Liver (tissue), 9 donors: Measurements from ENCODE around the gene SLC22A31. TPM values are rescaled to one million over a fixed set of nuclear protein-coding genes. Genes with fewer than 3 reads are reported as not detected.

Experiments
- DNase-seq: peaks from one replicate; pipeline ENCODE4 v3.0.0-alpha.2; 2017; ENCODE audit warnings: low spot score
- H3K27ac ChIP-seq, 2 donors: one replicate each; pipeline ENCODE4 v1.7.0; 2013; ENCODE audit warnings: inconsistent platforms in 2 of 2, low read length in 2 of 2, control low read depth in 1 of 2, low read depth in 1 of 2, mild to moderate bottlenecking in 1 of 2
- H3K27me3 ChIP-seq, 4 donors: one replicate each; pipeline versions ENCODE4 v1.6.1 to v1.7.0; 2013; ENCODE audit warnings: low read length in 3 of 4, inconsistent platforms in 1 of 4, mild to moderate bottlenecking in 1 of 4, moderate library complexity in 1 of 4; ENCODE audit not compliant: control insufficient read depth in 4 of 4, insufficient read depth in 4 of 4
- H3K36me3 ChIP-seq, 4 donors: one replicate each; pipeline versions ENCODE4 v1.6.1 to v1.7.0; 2013; ENCODE audit warnings: low read length in 3 of 4, mild to moderate bottlenecking in 3 of 4, low read depth in 1 of 4, moderate library complexity in 1 of 4; ENCODE audit not compliant: control insufficient read depth in 4 of 4, insufficient read depth in 3 of 4
- H3K4me1 ChIP-seq, 4 donors: one replicate each; pipeline versions ENCODE4 v1.6.1 to v1.7.0; 2013; ENCODE audit warnings: low read length in 3 of 4, mild to moderate bottlenecking in 3 of 4, moderate library complexity in 1 of 4; ENCODE audit not compliant: control insufficient read depth in 4 of 4, insufficient read depth in 4 of 4
- H3K4me3 ChIP-seq, 3 donors: one replicate each; pipeline versions ENCODE4 v1.6.1 to v1.7.0; 2013; ENCODE audit warnings: low read length in 3 of 3, control low read depth in 1 of 3, low read depth in 1 of 3, mild to moderate bottlenecking in 1 of 3
- H3K9ac ChIP-seq, 2 donors: one replicate each; pipeline ENCODE4 v1.7.0; 2013; ENCODE audit warnings: low read length in 2 of 2, mild to moderate bottlenecking in 2 of 2, moderate library complexity in 2 of 2, control low read depth in 1 of 2, low read depth in 1 of 2
- H3K9me3 ChIP-seq, 4 donors: one replicate each; pipeline versions ENCODE4 v1.6.1 to v1.7.0; 2013; ENCODE audit warnings: low read length in 3 of 4; ENCODE audit not compliant: control insufficient read depth in 4 of 4
- EGR1 ChIP-seq, 2 donors: IDR thresholded peaks; 2 replicates each; pipeline ENCODE4 v1.6.1; 2016 to 2018; ENCODE audit warnings: antibody characterized with exemption in 2 of 2, low read depth in 2 of 2
- FOXA1 ChIP-seq: IDR thresholded peaks from 2 replicates; pipeline ENCODE4 v1.6.1; 2016; ENCODE audit warnings: antibody characterized with exemption
- FOXA2 ChIP-seq: IDR thresholded peaks from 2 replicates; pipeline ENCODE4 v1.6.1; 2016; ENCODE audit warnings: antibody characterized with exemption
- GABPA ChIP-seq, 2 donors: IDR thresholded peaks in 1 of 2; conservative IDR thresholded peaks in 1 of 2; 2 replicates each; pipeline ENCODE4 v1.6.1; 2016; ENCODE audit warnings: antibody characterized with exemption in 2 of 2, mild to moderate bottlenecking in 1 of 2, moderate library complexity in 1 of 2
- HNF4A ChIP-seq, 2 donors: conservative IDR thresholded peaks; 2 replicates each; pipeline ENCODE4 v1.6.1; 2016; ENCODE audit warnings: antibody characterized with exemption in 2 of 2, mild to moderate bottlenecking in 2 of 2
- HNF4G ChIP-seq: IDR thresholded peaks from 2 replicates; pipeline ENCODE4 v1.6.1; 2016; ENCODE audit warnings: antibody characterized with exemption
- JUND ChIP-seq, 2 donors: IDR thresholded peaks; 2 replicates each; pipeline ENCODE4 v1.6.1; 2016; ENCODE audit warnings: antibody characterized with exemption in 2 of 2
- NR2F2 ChIP-seq: IDR thresholded peaks from 2 replicates; pipeline ENCODE4 v1.6.1; 2016; ENCODE audit warnings: antibody characterized with exemption
- RXRA ChIP-seq, 2 donors: IDR thresholded peaks; 2 replicates each; pipeline ENCODE4 v1.6.1; 2017 to 2018; ENCODE audit warnings: antibody characterized with exemption in 2 of 2, mild to moderate bottlenecking in 1 of 2
- SP1 ChIP-seq: IDR thresholded peaks from 2 replicates; pipeline ENCODE4 v1.6.1; 2018; ENCODE audit warnings: antibody characterized with exemption, mild to moderate bottlenecking
- TAF1 ChIP-seq: conservative IDR thresholded peaks from 2 replicates; pipeline ENCODE4 v1.6.1; 2016; ENCODE audit warnings: antibody characterized with exemption, mild to moderate bottlenecking
- YY1 ChIP-seq: IDR thresholded peaks from 2 replicates; pipeline ENCODE4 v1.6.1; 2016; ENCODE audit warnings: antibody characterized with exemption, mild to moderate bottlenecking
- WGBS: extraction: QIAGEN DNeasy Blood & Tissue Kit; methylation state at CpG from one replicate; pipeline ENCODE4 v1.1.7; 2013; 5-methylcytosine and 5-hydroxymethylcytosine counted together
- polyA plus RNA-seq, 2 donors: library from polyadenylated mRNA; stranded (reverse) in 1 of 2; unstranded in 1 of 2; fragments of 200-250 nt in 1 of 2; fragments of >200 nt in 1 of 2; fragmentation: Nextera tagmentation in 1 of 2; extraction: Ambion mirVana in 1 of 2; gene quantifications; one replicate each; pipeline versions ENCODE4 v1.2.1 to v1.2.3, GENCODE V29; 2013 to 2015
- total RNA-seq, 2 donors: library from RNA; depleted of rRNA; stranded (reverse); fragments of >200 nt; gene quantifications; one replicate each; pipeline ENCODE4 v1.2.3, GENCODE V29; 2014
- TF ChIP-seq, protein P1 (sequence below): IDR thresholded peaks from 2 replicates; pipeline ENCODE4 v1.6.1; 2016; ENCODE audit warnings: antibody characterized with exemption
- TF ChIP-seq, protein P2 (sequence below): IDR thresholded peaks from 2 replicates; pipeline ENCODE4 v1.6.1; 2016; ENCODE audit warnings: antibody characterized with exemption, mild to moderate bottlenecking
- TF ChIP-seq, protein P3 (sequence below): IDR thresholded peaks from 2 replicates; pipeline ENCODE4 v1.6.1; 2016; ENCODE audit warnings: antibody characterized with exemption
- TF ChIP-seq, protein P4 (sequence below): fragments of 150-350 bp; IDR thresholded peaks from 2 replicates; pipeline ENCODE4 v1.5.1; 2017; ENCODE audit warnings: improper control_type of control experiment, low read depth, low read length; ENCODE audit not compliant: missing input control
- TF ChIP-seq, protein P5 (sequence below): IDR thresholded peaks from 2 replicates; pipeline ENCODE4 v1.6.1; 2016; ENCODE audit warnings: antibody characterized with exemption
- donor health status: healthy.
- donor health status: healthy.
- donor health status: healthy.
- donor health status: healthy.
- donor health status: healthy.

Gene SLC22A31
- total and polyA plus RNA-seq, 4 donors, result 0.15 to 0.50 (median 0.48) TPM; not detected in 1

DNA sequence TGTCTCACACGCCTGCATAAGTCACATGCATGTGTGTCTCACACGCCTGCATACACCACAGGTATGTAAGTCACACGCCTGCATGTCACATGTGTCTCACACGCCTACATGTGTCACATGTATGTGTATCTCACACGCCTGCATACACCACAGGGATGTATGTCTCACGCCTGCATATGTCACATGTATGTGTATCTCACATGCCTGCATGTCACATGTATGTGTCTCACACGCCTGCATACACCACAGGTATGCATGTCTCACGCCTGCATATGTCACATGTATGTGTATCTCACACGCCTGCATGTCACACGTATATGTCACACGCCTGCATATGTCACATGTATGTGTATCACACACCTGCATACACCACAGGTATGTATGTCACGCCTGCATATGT is 42.6 kb downstream of the SLC22A31 start:
- Histone ChIP-seq H3K9me3 (no peaks in the 10 kb centered on the region), H3K27ac (no peak overlapping the region), H3K9ac (no peak overlapping the region), H3K27me3 (no peaks in the 10 kb centered on the region), H3K4me1 (peaks cover 0 to 4% (median 0%) of the 10 kb centered on the region in 4 donors), H3K4me3 (no peak overlapping the region), H3K36me3 (no peaks in the 10 kb centered on the region)
- TF ChIP-seq, protein P1, sequence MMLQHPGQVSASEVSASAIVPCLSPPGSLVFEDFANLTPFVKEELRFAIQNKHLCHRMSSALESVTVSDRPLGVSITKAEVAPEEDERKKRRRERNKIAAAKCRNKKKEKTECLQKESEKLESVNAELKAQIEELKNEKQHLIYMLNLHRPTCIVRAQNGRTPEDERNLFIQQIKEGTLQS, result no peak
- no peak for TF ChIP-seq NR2F2
- TF ChIP-seq HNF4G, result no peak
- TF ChIP-seq FOXA2, result no peak
- no peak for TF ChIP-seq HNF4A (conservative IDR thresholded peaks at IDR 0.05)
- TF ChIP-seq, protein P2, sequence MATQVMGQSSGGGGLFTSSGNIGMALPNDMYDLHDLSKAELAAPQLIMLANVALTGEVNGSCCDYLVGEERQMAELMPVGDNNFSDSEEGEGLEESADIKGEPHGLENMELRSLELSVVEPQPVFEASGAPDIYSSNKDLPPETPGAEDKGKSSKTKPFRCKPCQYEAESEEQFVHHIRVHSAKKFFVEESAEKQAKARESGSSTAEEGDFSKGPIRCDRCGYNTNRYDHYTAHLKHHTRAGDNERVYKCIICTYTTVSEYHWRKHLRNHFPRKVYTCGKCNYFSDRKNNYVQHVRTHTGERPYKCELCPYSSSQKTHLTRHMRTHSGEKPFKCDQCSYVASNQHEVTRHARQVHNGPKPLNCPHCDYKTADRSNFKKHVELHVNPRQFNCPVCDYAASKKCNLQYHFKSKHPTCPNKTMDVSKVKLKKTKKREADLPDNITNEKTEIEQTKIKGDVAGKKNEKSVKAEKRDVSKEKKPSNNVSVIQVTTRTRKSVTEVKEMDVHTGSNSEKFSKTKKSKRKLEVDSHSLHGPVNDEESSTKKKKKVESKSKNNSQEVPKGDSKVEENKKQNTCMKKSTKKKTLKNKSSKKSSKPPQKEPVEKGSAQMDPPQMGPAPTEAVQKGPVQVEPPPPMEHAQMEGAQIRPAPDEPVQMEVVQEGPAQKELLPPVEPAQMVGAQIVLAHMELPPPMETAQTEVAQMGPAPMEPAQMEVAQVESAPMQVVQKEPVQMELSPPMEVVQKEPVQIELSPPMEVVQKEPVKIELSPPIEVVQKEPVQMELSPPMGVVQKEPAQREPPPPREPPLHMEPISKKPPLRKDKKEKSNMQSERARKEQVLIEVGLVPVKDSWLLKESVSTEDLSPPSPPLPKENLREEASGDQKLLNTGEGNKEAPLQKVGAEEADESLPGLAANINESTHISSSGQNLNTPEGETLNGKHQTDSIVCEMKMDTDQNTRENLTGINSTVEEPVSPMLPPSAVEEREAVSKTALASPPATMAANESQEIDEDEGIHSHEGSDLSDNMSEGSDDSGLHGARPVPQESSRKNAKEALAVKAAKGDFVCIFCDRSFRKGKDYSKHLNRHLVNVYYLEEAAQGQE, result no peak
- TF ChIP-seq GABPA (IDR thresholded peaks at IDR 0.05 in 1 of 2, conservative IDR thresholded peaks at IDR 0.05 in 1 of 2), result no peak
- no peak for TF ChIP-seq SP1
- TF ChIP-seq, protein P3, sequence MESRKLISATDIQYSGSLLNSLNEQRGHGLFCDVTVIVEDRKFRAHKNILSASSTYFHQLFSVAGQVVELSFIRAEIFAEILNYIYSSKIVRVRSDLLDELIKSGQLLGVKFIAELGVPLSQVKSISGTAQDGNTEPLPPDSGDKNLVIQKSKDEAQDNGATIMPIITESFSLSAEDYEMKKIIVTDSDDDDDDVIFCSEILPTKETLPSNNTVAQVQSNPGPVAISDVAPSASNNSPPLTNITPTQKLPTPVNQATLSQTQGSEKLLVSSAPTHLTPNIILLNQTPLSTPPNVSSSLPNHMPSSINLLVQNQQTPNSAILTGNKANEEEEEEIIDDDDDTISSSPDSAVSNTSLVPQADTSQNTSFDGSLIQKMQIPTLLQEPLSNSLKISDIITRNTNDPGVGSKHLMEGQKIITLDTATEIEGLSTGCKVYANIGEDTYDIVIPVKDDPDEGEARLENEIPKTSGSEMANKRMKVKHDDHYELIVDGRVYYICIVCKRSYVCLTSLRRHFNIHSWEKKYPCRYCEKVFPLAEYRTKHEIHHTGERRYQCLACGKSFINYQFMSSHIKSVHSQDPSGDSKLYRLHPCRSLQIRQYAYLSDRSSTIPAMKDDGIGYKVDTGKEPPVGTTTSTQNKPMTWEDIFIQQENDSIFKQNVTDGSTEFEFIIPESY, result no peak
- TF ChIP-seq, protein P4, sequence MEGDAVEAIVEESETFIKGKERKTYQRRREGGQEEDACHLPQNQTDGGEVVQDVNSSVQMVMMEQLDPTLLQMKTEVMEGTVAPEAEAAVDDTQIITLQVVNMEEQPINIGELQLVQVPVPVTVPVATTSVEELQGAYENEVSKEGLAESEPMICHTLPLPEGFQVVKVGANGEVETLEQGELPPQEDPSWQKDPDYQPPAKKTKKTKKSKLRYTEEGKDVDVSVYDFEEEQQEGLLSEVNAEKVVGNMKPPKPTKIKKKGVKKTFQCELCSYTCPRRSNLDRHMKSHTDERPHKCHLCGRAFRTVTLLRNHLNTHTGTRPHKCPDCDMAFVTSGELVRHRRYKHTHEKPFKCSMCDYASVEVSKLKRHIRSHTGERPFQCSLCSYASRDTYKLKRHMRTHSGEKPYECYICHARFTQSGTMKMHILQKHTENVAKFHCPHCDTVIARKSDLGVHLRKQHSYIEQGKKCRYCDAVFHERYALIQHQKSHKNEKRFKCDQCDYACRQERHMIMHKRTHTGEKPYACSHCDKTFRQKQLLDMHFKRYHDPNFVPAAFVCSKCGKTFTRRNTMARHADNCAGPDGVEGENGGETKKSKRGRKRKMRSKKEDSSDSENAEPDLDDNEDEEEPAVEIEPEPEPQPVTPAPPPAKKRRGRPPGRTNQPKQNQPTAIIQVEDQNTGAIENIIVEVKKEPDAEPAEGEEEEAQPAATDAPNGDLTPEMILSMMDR, result no peak
- TF ChIP-seq, protein P5, sequence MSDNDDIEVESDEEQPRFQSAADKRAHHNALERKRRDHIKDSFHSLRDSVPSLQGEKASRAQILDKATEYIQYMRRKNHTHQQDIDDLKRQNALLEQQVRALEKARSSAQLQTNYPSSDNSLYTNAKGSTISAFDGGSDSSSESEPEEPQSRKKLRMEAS, result no peak
- no peak for TF ChIP-seq YY1
- no peak for TF ChIP-seq JUND (IDR thresholded peaks at IDR 0.05)
- no peak for TF ChIP-seq FOXA1
- TF ChIP-seq TAF1, result no peak
- no peak for TF ChIP-seq RXRA (IDR thresholded peaks at IDR 0.05)
- TF ChIP-seq EGR1 (IDR thresholded peaks at IDR 0.05; ENCODE audit: low read depth in 2 of 2), result no peak
- WGBS, result 95% methylated on average over 12 of the region's 12 CpGs
- DNase-seq, result no peak
